H1 (cell line): ENCODE data around the gene MAN2C1. TPM values are rescaled to one million over a fixed set of nuclear protein-coding genes. Genes with fewer than 3 reads are reported as not detected.

ENCODE experiments used
- CTCF ChIA-PET: fragments of 300-600 bp; sonication (Branson Sonifier 250); formaldehyde crosslinking; loops from one replicate; lab custom pipeline; 2021; ENCODE audit not compliant: partially characterized antibody; lab: Charles Lee
- POLR2A ChIA-PET: fragments of 300-600 bp; sonication (Branson Sonifier 250); formaldehyde crosslinking; loops from one replicate; lab custom pipeline; 2021; ENCODE audit warnings: inconsistent platforms; ENCODE audit not compliant: partially characterized antibody; lab: Charles Lee
- DNase-seq, 2 experiments: peaks; one replicate each; pipeline versions ENCODE4 v3.0.0 to v3.0.0-alpha.2; 2010 to 2022; ENCODE audit warnings: low spot score in 2 of 2, low read depth in 1 of 2, mixed read lengths in 1 of 2
- FAIRE-seq: peaks from 2 replicates; lab custom pipeline; 2011; peaks lifted over from hg19 to GRCh38; lab: Jason Lieb, UNC
- H2AFZ ChIP-seq: 2 replicates; pipeline ENCODE4 v1.8.1; 2012; ENCODE audit warnings: low read length, inconsistent platforms
- H2AK5ac ChIP-seq: 2 replicates; pipeline ENCODE4 v1.6.1; 2013; ENCODE audit warnings: low read depth, low read length
- H2BK120ac ChIP-seq: replicated peaks from 2 replicates; pipeline ENCODE3; 2013; ENCODE audit warnings: low read depth, low read length, inconsistent platforms
- H2BK12ac ChIP-seq: 2 replicates; pipeline ENCODE4 v1.6.1; 2013; ENCODE audit warnings: low read depth, low read length
- H2BK15ac ChIP-seq: 2 replicates; pipeline ENCODE4 v1.6.1; 2013; ENCODE audit warnings: low read length
- H2BK20ac ChIP-seq: 2 replicates; pipeline ENCODE4 v1.6.1; 2013; ENCODE audit warnings: low read length
- H2BK5ac ChIP-seq: 2 replicates; pipeline ENCODE4 v1.6.1; 2013; ENCODE audit warnings: low read depth, low read length
- H3K14ac ChIP-seq: 2 replicates; pipeline ENCODE4 v1.6.1; 2013; ENCODE audit warnings: inconsistent platforms; ENCODE audit not compliant: insufficient read length
- H3K18ac ChIP-seq: 2 replicates; pipeline ENCODE4 v1.6.1; 2013; ENCODE audit warnings: low read length; ENCODE audit errors: extremely low read depth
- H3K23ac ChIP-seq: 2 replicates; pipeline ENCODE4 v1.6.1; 2013; ENCODE audit warnings: inconsistent platforms; ENCODE audit not compliant: insufficient read length
- H3K23me2 ChIP-seq: 2 replicates; pipeline ENCODE4 v1.6.1; 2013; ENCODE audit warnings: low read depth, low read length
- H3K27ac ChIP-seq: 2 replicates; pipeline ENCODE4 v1.6.1; 2011; ENCODE audit warnings: low read depth, low read length, inconsistent platforms
- H3K27me3 ChIP-seq, 4 experiments: replicated peaks in 1 of 4; 1 replicate in 1 of 4; 2 replicates in 3 of 4; pipeline versions ENCODE4 v1.6.1 to v1.8.1; 2011 to 2013; ENCODE audit warnings: low read length in 3 of 4, mild to moderate bottlenecking in 3 of 4, inconsistent platforms in 2 of 4, mixed read lengths in 2 of 4, moderate library complexity in 1 of 4; ENCODE audit not compliant: control insufficient read depth in 3 of 4, insufficient read depth in 3 of 4; ENCODE audit errors: extremely low read depth in 1 of 4
- H3K36me3 ChIP-seq, 4 experiments: 2 replicates each; pipeline versions ENCODE4 v1.6.1 to v1.8.1; 2011 to 2013; ENCODE audit warnings: mild to moderate bottlenecking in 4 of 4, low read length in 3 of 4, moderate library complexity in 2 of 4, control low read depth in 1 of 4, inconsistent platforms in 1 of 4; ENCODE audit not compliant: insufficient read depth in 4 of 4, control insufficient read depth in 2 of 4
- H3K4ac ChIP-seq: replicated peaks from 2 replicates; pipeline ENCODE3; 2013; ENCODE audit warnings: low read length, low read depth, mixed read lengths, inconsistent platforms; ENCODE audit not compliant: insufficient read length
- H3K4me1 ChIP-seq, 4 experiments: replicated peaks in 1 of 4; 1 replicate in 1 of 4; 2 replicates in 3 of 4; pipeline versions ENCODE4 v1.6.1 to v1.8.1; 2011 to 2013; ENCODE audit warnings: low read length in 3 of 4, inconsistent platforms in 2 of 4, mixed read lengths in 1 of 4; ENCODE audit not compliant: insufficient read depth in 4 of 4, control insufficient read depth in 3 of 4
- H3K4me2 ChIP-seq, 2 experiments: 2 replicates each; pipeline versions ENCODE4 v1.6.1 to v1.8.1; 2011 to 2013; ENCODE audit warnings: low read depth in 2 of 2, low read length in 2 of 2, control low read depth in 1 of 2, inconsistent platforms in 1 of 2, mild to moderate bottlenecking in 1 of 2; ENCODE audit not compliant: insufficient read depth in 1 of 2
- H3K4me3 ChIP-seq, 4 experiments: fragments of 200-600, 300-600 bp in 1 of 4; sonication (generic), shearing (Covaris generic), sonication (Bioruptor Twin) in 1 of 4; 2 replicates each; pipeline versions ENCODE4 v1.5.1 to v1.8.1; 2011 to 2016; ENCODE audit warnings: low read length in 4 of 4, low read depth in 3 of 4, control low read depth in 2 of 4, inconsistent platforms in 2 of 4, mild to moderate bottlenecking in 2 of 4, mixed read lengths in 1 of 4, moderate library complexity in 1 of 4; ENCODE audit not compliant: insufficient read depth in 2 of 4; ENCODE audit errors: extremely low read depth in 1 of 4
- H3K56ac ChIP-seq: replicated peaks from 2 replicates; pipeline ENCODE3; 2013; ENCODE audit warnings: low read depth, mild to moderate bottlenecking, mixed read lengths, low read length, inconsistent platforms; ENCODE audit not compliant: insufficient read length
- H3K79me1 ChIP-seq: 2 replicates; pipeline ENCODE4 v1.6.1; 2013; ENCODE audit warnings: low read depth, low read length, control low read depth
- H3K79me2 ChIP-seq, 2 experiments: 2 replicates each; pipeline versions ENCODE4 v1.6.1 to v1.8.1; 2012 to 2013; ENCODE audit warnings: low read length in 2 of 2, mild to moderate bottlenecking in 2 of 2, inconsistent platforms in 1 of 2; ENCODE audit not compliant: insufficient read depth in 2 of 2, control insufficient read depth in 1 of 2
- H3K9ac ChIP-seq, 4 experiments: replicated peaks in 1 of 4; 1 replicate in 1 of 4; 2 replicates in 3 of 4; pipeline versions ENCODE4 v1.6.1 to v1.8.1; 2011 to 2013; ENCODE audit warnings: low read depth in 3 of 4, low read length in 3 of 4, control low read depth in 2 of 4, mild to moderate bottlenecking in 2 of 4, moderate library complexity in 2 of 4, inconsistent platforms in 1 of 4; ENCODE audit errors: extremely low read depth in 1 of 4
- H3K9me3 ChIP-seq, 2 experiments: 2 replicates each; pipeline versions ENCODE4 v1.6.1 to v1.8.1; 2012 to 2013; ENCODE audit warnings: mild to moderate bottlenecking in 2 of 2, moderate library complexity in 2 of 2, control low read depth in 1 of 2, inconsistent platforms in 1 of 2, low read depth in 1 of 2, low read length in 1 of 2, mixed read lengths in 1 of 2; ENCODE audit not compliant: insufficient read depth in 2 of 2
- H4K20me1 ChIP-seq, 2 experiments: replicated peaks in 1 of 2; 2 replicates each; pipeline versions ENCODE3 to v1.8.1; 2011 to 2013; ENCODE audit warnings: inconsistent platforms in 2 of 2, low read length in 2 of 2, mild to moderate bottlenecking in 1 of 2; ENCODE audit not compliant: insufficient read depth in 2 of 2, control insufficient read depth in 1 of 2
- H4K5ac ChIP-seq: 2 replicates; pipeline ENCODE4 v1.6.1; 2013; ENCODE audit warnings: low read length, low read depth, mixed read lengths, inconsistent platforms; ENCODE audit not compliant: insufficient read length
- H4K8ac ChIP-seq: 2 replicates; pipeline ENCODE4 v1.8.0; 2013; ENCODE audit warnings: mild to moderate bottlenecking, moderate library complexity, low read length, inconsistent platforms; ENCODE audit not compliant: insufficient read depth; ENCODE audit errors: extremely low read depth
- H4K91ac ChIP-seq: replicated peaks from 2 replicates; pipeline ENCODE3; 2013; ENCODE audit warnings: low read length, mixed read lengths, inconsistent platforms; ENCODE audit not compliant: insufficient read length
- ATF3 ChIP-seq: IDR thresholded peaks from 2 replicates; pipeline ENCODE4 v1.6.1; 2011; ENCODE audit warnings: low read depth, mild to moderate bottlenecking, low read length; ENCODE audit not compliant: insufficient read depth
- BCL11A ChIP-seq, 2 experiments: IDR thresholded peaks; one replicate each; pipeline ENCODE4 v1.6.1; 2011; ENCODE audit warnings: low read depth in 2 of 2, low read length in 2 of 2, mild to moderate bottlenecking in 2 of 2
- CBX8 ChIP-seq: fragments of 300-800, 300-1000 bp; sonication (generic); IDR thresholded peaks from 2 replicates; pipeline ENCODE4 v1.7.1; 2016; ENCODE audit warnings: low read depth, low read length, borderline replicate concordance
- CHD2 ChIP-seq: IDR thresholded peaks from 2 replicates; pipeline ENCODE4 v1.6.1; 2012; ENCODE audit warnings: low read length, improper control_type of control experiment
- FOSL1 ChIP-seq: IDR thresholded peaks from 2 replicates; pipeline ENCODE4 v1.6.1; 2011; ENCODE audit warnings: mild to moderate bottlenecking, low read depth, low read length, moderate library complexity; ENCODE audit not compliant: insufficient read depth
- HDAC6 ChIP-seq: IDR thresholded peaks from one replicate; pipeline ENCODE4 v1.7.1; 2012; ENCODE audit warnings: low read depth, mild to moderate bottlenecking, inconsistent platforms, low read length, moderate library complexity
- KDM5A ChIP-seq: fragments of 200-600 bp; IDR thresholded peaks from 2 replicates; pipeline ENCODE4 v1.7.1; 2012; ENCODE audit warnings: mild to moderate bottlenecking, low read length, inconsistent platforms, mixed read lengths
- SIRT6 ChIP-seq: IDR thresholded peaks from one replicate; pipeline ENCODE4 v1.7.1; 2012; ENCODE audit warnings: low read length, inconsistent platforms
- SIX5 ChIP-seq: IDR thresholded peaks from 2 replicates; pipeline ENCODE4 v1.6.1; 2011; ENCODE audit warnings: mild to moderate bottlenecking, low read depth, low read length
- SP2 ChIP-seq: IDR thresholded peaks from 2 replicates; pipeline ENCODE4 v1.6.1; 2012; ENCODE audit warnings: mild to moderate bottlenecking, low read length, inconsistent platforms
- YY1 ChIP-seq: IDR thresholded peaks from 2 replicates; pipeline ENCODE4 v1.6.1; 2011; ENCODE audit warnings: low read depth, mild to moderate bottlenecking, low read length
- ZNF274 ChIP-seq: IDR thresholded peaks from 2 replicates; pipeline ENCODE4 v1.7.0; 2012; ENCODE audit warnings: low read length, borderline replicate concordance; ENCODE audit errors: extremely low read depth
- WGBS, 2 experiments: shearing (Covaris generic) in 1 of 2; methylation state at CpG; one replicate each; pipeline versions ENCODE4 v1.1.6 to v1.1.7; 2013 to 2015; ENCODE audit warnings: low lambda C conversion rate in 2 of 2, mixed read lengths in 2 of 2, inconsistent platforms in 1 of 2, low coverage in 1 of 2, missing lambda C conversion rate in 1 of 2; ENCODE audit not compliant: insufficient replicate concordance in 2 of 2, insufficient coverage in 1 of 2, insufficient read length in 1 of 2; ENCODE audit errors: extremely low coverage in 1 of 2, missing lambda C conversion rate in 1 of 2; 5-methylcytosine and 5-hydroxymethylcytosine counted together
- polyA plus RNA-seq, 7 experiments: library from polyadenylated mRNA; depleted of rRNA in 3 of 7; stranded (reverse) in 5 of 7; unstranded in 2 of 7; fragments of >200 nt in 5 of 7; fragments of 200-250 nt in 2 of 7; gene quantifications; 1 replicate in 5 of 7; 2 replicates in 1 of 7; 4 replicates in 1 of 7; pipeline versions ENCODE4 v1.2.1 to v1.2.3, GENCODE V29; 2011 to 2013; ENCODE audit warnings: missing spikeins in 2 of 7, mixed read lengths in 2 of 7
- total RNA-seq: library from RNA; stranded (reverse); fragmentation: NEBNext Ultra II Directional; extraction: Animal tissue kit (Norgen Biotek cat#: 25700); gene quantifications from 2 replicates; pipeline ENCODE4 v1.2.1, GENCODE V29; 2021

The MAN2C1 gene
- total and polyA plus RNA-seq, 2 of the 8 experiments (the other 6 are each of a cell fraction or from before 2014, with no cell fraction given) = 56.3 to 88.9 TPM

- FAIRE-seq (no peak), DNase-seq (no peak)
- Histone ChIP-seq H2BK12ac (no peak overlapping the region), H4K20me1 (peaks cover 2 to 6% of the 10 kb centered on the region in 2 experiments), H4K8ac (no peak overlapping the region), H3K9ac (no peak overlapping the region), H3K18ac (no peak overlapping the region), H2BK5ac (no peak overlapping the region), H3K4ac (no peak overlapping the region), H2AFZ (no peak overlapping the region), H3K4me2 (no peak overlapping the region), H3K36me3 (peaks cover 24 to 79% (median 63%) of the 10 kb centered on the region in 4 experiments), H3K79me2 (no peaks in the 10 kb centered on the region; a peak in 1 of 4 replicates), H3K27me3 (no peaks in the 10 kb centered on the region), H2BK20ac (no peak overlapping the region), H2BK120ac (no peak overlapping the region), H3K4me3 (no peak overlapping the region), H3K23ac (no peak overlapping the region), H4K5ac (no peak overlapping the region), H3K9me3 (no peaks in the 10 kb centered on the region), H3K79me1 (no peaks in the 10 kb centered on the region; the same call in 1 of the 2 replicates), H3K56ac (no peak overlapping the region), H4K91ac (no peak overlapping the region), H3K23me2 (no peaks in the 10 kb centered on the region), H2BK15ac (no peak overlapping the region), H3K4me1 (no peaks in the 10 kb centered on the region), H2AK5ac (no peak overlapping the region), H3K27ac (no peak overlapping the region), H3K14ac (no peak overlapping the region)
- POLR2A ChIA-PET = interaction anchor here (0.7 kb wide), 1 partner anchor 311 kb away, joined by 4 read pairs; no protein-coding TSS in a partner anchor
- no peak for TF ChIP-seq SIX5
- TF ChIP-seq CHD2 = no peak
- no peak for TF ChIP-seq ATF3
- TF ChIP-seq KDM5A = no peak
- no peak for TF ChIP-seq BCL11A (IDR thresholded peaks at IDR 0.05; ENCODE audit: low read depth in 2 of 2, low read length in 2 of 2)
- TF ChIP-seq FOSL1 = no peak
- TF ChIP-seq ZNF274 = no peak
- TF ChIP-seq CBX8 = no peak
- TF ChIP-seq YY1 = no peak
- no peak for TF ChIP-seq SP2
- TF ChIP-seq SIRT6 = no peak
- TF ChIP-seq HDAC6 = no peak
- 92% methylated on average over 6 of the region's 6 CpGs; no CpG with 5 or more reads in 1 of the 2 experiments for WGBS, 2 experiments
- CTCF ChIA-PET = interaction anchor here (1.5 kb wide), 1 partner anchor 82 kb away, joined by 6 read pairs; no protein-coding TSS in a partner anchor
Measured at GRCh38 chr15:75410196-75410595, 41.8 kb upstream of the MAN2C1 start.
